GM12891 (cell line): Measurements from ENCODE around the gene ELFN1.

Experiments used
- PAX5 ChIP-seq: IDR thresholded peaks from 2 replicates; pipeline ENCODE4 v1.6.1; 2011; ENCODE audit warnings: low read length, moderate library complexity, mild to moderate bottlenecking; ENCODE audit not compliant: insufficient read depth, severe bottlenecking
- POLR2A ChIP-seq: IDR thresholded peaks from 2 replicates; pipeline ENCODE4 v1.6.1; 2011; ENCODE audit warnings: low read depth, low read length, control low read depth
- POLR2AphosphoS5 ChIP-seq: IDR thresholded peaks from 2 replicates; pipeline ENCODE4 v1.6.1; 2011; ENCODE audit warnings: low read depth, low read length, control low read depth
- POU2F2 ChIP-seq: IDR thresholded peaks from 2 replicates; pipeline ENCODE4 v1.6.1; 2011; ENCODE audit warnings: low read depth, mild to moderate bottlenecking, control low read depth, low read length, moderate library complexity
- SPI1 ChIP-seq: IDR thresholded peaks from 2 replicates; pipeline ENCODE4 v1.6.1; 2011; ENCODE audit warnings: low read depth, low read length, control low read depth
- TAF1 ChIP-seq: IDR thresholded peaks from 2 replicates; pipeline ENCODE4 v1.6.1; 2011; ENCODE audit warnings: low read depth, low read length, control low read depth

GRCh38 chr7:1696671-1697498, 26.8 kb downstream of the ELFN1 start:
- TF ChIP-seq POLR2AphosphoS5: no peak
- no peak for TF ChIP-seq TAF1
- TF ChIP-seq POLR2A: no peak
- TF ChIP-seq SPI1: no peak
- TF ChIP-seq POU2F2: no peak
- TF ChIP-seq PAX5: no peak
